Measurements from ENCODE around the gene SRD5A1. TPM values are rescaled to one million over a fixed set of nuclear protein-coding genes. Genes with fewer than 3 reads are reported as not detected.

SRD5A1 gene
- total RNA-seq, 1 experiment from 2014 or later: 29.9 TPM

DNA sequence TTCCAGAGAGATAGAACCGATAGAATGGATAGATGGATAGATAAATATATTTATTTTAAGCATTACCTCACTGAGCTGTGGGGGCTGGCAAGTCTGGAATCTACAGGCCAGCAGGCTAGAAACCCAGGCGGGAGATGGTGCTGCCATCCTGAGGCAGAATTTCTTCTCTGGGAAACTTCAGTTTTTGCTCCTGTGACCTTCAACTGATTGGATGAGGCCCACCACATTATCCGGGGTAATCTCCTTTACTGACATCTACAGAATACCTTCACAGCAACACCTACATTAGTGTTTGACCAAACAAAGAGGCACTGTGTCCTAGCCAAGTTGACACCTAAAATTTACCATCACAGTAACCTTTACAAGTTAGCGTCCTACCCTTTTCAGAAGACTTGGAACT, 50.8 kb downstream of the SRD5A1 start:
- Mint-ChIP-seq H3K4me3 (no peak overlapping the region), H3K27me3 (ENCODE audit: low read depth) (peaks cover 56% of the 10 kb centered on the region), H3K36me3 (ENCODE audit: insufficient read depth in 1 of 3, low read depth in 3 of 3) (no peaks in the 10 kb centered on the region), H3K27ac (no peak overlapping the region), H3K9me3 (no peaks in the 10 kb centered on the region; a peak in 1 of 5 replicates), H3K4me1 (peaks cover 6% of the 10 kb centered on the region in 2 experiments)
- no peak overlapping the region for H3K9ac ChIP-seq (ENCODE audit: extremely low read depth, insufficient read length, low read length)
- DNase-seq: no peak
- TF ChIP-seq, protein P1, sequence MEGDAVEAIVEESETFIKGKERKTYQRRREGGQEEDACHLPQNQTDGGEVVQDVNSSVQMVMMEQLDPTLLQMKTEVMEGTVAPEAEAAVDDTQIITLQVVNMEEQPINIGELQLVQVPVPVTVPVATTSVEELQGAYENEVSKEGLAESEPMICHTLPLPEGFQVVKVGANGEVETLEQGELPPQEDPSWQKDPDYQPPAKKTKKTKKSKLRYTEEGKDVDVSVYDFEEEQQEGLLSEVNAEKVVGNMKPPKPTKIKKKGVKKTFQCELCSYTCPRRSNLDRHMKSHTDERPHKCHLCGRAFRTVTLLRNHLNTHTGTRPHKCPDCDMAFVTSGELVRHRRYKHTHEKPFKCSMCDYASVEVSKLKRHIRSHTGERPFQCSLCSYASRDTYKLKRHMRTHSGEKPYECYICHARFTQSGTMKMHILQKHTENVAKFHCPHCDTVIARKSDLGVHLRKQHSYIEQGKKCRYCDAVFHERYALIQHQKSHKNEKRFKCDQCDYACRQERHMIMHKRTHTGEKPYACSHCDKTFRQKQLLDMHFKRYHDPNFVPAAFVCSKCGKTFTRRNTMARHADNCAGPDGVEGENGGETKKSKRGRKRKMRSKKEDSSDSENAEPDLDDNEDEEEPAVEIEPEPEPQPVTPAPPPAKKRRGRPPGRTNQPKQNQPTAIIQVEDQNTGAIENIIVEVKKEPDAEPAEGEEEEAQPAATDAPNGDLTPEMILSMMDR (conservative IDR thresholded peaks at IDR 0.05): no peak
- H3K23me2 ChIP-seq (ENCODE audit: insufficient read length, low read depth, low read length, poor library complexity, severe bottlenecking): no peaks in the 10 kb centered on the region
- H3T11ph ChIP-seq (ENCODE audit: low read length): no peak overlapping the region
- no peak overlapping the region for H2AK5ac ChIP-seq (ENCODE audit: insufficient read length, low read length)
- no peak overlapping the region for H3K18ac ChIP-seq (ENCODE audit: insufficient read length, low read depth, low read length)
- no peak overlapping the region for H2BK120ac ChIP-seq (ENCODE audit: low read depth, low read length, poor library complexity, severe bottlenecking)
- no peak overlapping the region for H3K27ac ChIP-seq (ENCODE audit: insufficient read length, low read depth, low read length)
- H3K4me2 ChIP-seq (ENCODE audit: insufficient read depth, insufficient read length, low read length): no peak overlapping the region
- no peak overlapping the region for H4K91ac ChIP-seq (ENCODE audit: insufficient read length, low read depth, low read length)
- no peak overlapping the region for H4K5ac ChIP-seq (ENCODE audit: insufficient read length, low read depth, low read length)
- no peak overlapping the region for H3K4ac ChIP-seq (ENCODE audit: low read depth, low read length)
- H2BK15ac ChIP-seq (ENCODE audit: low read depth, low read length): no peak overlapping the region
- H4K8ac ChIP-seq (replicated peaks; ENCODE audit: insufficient read length, low read depth, low read length): no peak overlapping the region
- no peaks in the 10 kb centered on the region for H3K9me3 ChIP-seq (ENCODE audit: control insufficient read depth, low read depth, low read length)
- no peaks in the 10 kb centered on the region; the same call in 1 of the 2 replicates for H3K27me3 ChIP-seq (ENCODE audit: insufficient read depth, low read length)
- H2AFZ ChIP-seq (ENCODE audit: low read length): no peak overlapping the region
- H3K14ac ChIP-seq (ENCODE audit: insufficient read depth, low read length): no peak overlapping the region
- H3K79me1 ChIP-seq (ENCODE audit: insufficient read depth, low read depth, low read length, poor library complexity, severe bottlenecking): no peaks in the 10 kb centered on the region
- no peaks in the 10 kb centered on the region for H3K79me2 ChIP-seq (ENCODE audit: insufficient read depth, low read length)
- no peak overlapping the region for H2BK12ac ChIP-seq (ENCODE audit: insufficient read length, low read depth, low read length)
- no peak overlapping the region for H2BK20ac ChIP-seq (ENCODE audit: low read depth, low read length, poor library complexity, severe bottlenecking)
- H2BK5ac ChIP-seq (ENCODE audit: insufficient read length, low read length): no peak overlapping the region
- WGBS (ENCODE audit: extremely low coverage, insufficient read length, low lambda C conversion rate): no CpG with 5 or more reads among the region's 4 CpGs
- no peaks in the 10 kb centered on the region for H4K20me1 ChIP-seq (ENCODE audit: control insufficient read depth, insufficient read depth, insufficient read length)
- H3K4me1 ChIP-seq (ENCODE audit: insufficient read depth, low read length): no peaks in the 10 kb centered on the region
- no peak overlapping the region for H3K56ac ChIP-seq (ENCODE audit: insufficient read length, low read depth, low read length)
- H3K23ac ChIP-seq (ENCODE audit: insufficient read length, low read depth, low read length): no peak overlapping the region

All from H9 (cell line).